Brain microvascular endothelial cell (primary cell): ENCODE data around the gene SHC3.
A peak's percentile ranks its signal among the peaks of the same experiment; 100 is the strongest.

ENCODE experiments used
- DNase-seq: peaks from one replicate; pipeline ENCODE4 v3.0.0-alpha.2; 2020
- H3K27ac ChIP-seq: fragments of 250-450 bp; sonication (Bioruptor Pico); 2 replicates; pipeline ENCODE4 v1.5.1; 2020; ENCODE audit warnings: mild to moderate bottlenecking, moderate library complexity
- H3K27me3 ChIP-seq: fragments of 250-450 bp; sonication (Bioruptor Pico); replicated peaks from 2 replicates; pipeline ENCODE4 v1.5.1; 2020; ENCODE audit warnings: mild to moderate bottlenecking
- H3K36me3 ChIP-seq: fragments of 250-450 bp; sonication (Bioruptor Pico); replicated peaks from 2 replicates; pipeline ENCODE4 v1.5.1; 2020; ENCODE audit warnings: mild to moderate bottlenecking
- H3K4me3 ChIP-seq: 2 replicates; pipeline ENCODE4 v1.5.1; 2011; ENCODE audit warnings: low read depth, mild to moderate bottlenecking, control low read depth, low read length, moderate library complexity
- in situ Hi-C: cut with HindIII; loops from 2 replicates; pipeline ENCODE4 v1.10.0; 2017; ENCODE audit warnings: low sequenced_read_pairs, low pct_ligation_motif_present
- TF ChIP-seq, protein P1 (sequence below): IDR thresholded peaks from 2 replicates; pipeline ENCODE4 v1.5.1; 2011; ENCODE audit warnings: low read depth, mild to moderate bottlenecking, moderate library complexity, low read length, control low read depth, inconsistent platforms; ENCODE audit errors: missing control alignments

Gene SHC3

DNA sequence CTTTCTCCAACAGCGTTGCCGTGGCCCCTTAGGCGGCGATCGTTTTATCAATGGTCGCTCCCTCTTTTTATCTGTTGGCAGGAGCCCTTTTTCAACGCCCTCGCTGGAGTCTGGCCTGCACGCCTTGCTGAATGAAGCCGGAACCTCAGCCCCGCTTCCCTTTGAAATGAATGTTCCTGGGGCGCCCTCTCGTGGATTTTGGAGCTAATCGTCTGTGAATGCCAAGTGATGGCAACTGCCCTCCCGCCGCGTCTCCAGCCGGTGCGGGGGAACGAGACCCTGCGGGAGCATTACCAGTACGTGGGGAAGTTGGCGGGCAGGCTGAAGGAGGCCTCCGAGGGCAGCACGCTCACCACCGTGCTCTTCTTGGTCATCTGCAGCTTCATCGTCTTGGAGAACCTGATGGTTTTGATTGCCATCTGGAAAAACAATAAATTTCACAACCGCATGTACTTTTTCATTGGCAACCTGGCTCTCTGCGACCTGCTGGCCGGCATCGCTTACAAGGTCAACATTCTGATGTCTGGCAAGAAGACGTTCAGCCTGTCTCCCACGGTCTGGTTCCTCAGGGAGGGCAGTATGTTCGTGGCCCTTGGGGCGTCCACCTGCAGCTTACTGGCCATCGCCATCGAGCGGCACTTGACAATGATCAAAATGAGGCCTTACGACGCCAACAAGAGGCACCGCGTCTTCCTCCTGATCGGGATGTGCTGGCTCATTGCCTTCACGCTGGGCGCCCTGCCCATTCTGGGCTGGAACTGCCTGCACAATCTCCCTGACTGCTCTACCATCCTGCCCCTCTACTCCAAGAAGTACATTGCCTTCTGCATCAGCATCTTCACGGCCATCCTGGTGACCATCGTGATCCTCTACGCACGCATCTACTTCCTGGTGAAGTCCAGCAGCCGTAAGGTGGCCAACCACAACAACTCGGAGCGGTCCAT, 177.4 kb downstream of the SHC3 start:
- H3K27me3 ChIP-seq, result no peaks in the 10 kb centered on the region
- H3K4me3 ChIP-seq, result no peak overlapping the region
- in situ Hi-C loops, result no loop called here
- peak overlapping the region; percentile 63 for H3K27ac ChIP-seq
- H3K36me3 ChIP-seq, result peaks cover 92% of the 10 kb centered on the region
- TF ChIP-seq, protein P1, sequence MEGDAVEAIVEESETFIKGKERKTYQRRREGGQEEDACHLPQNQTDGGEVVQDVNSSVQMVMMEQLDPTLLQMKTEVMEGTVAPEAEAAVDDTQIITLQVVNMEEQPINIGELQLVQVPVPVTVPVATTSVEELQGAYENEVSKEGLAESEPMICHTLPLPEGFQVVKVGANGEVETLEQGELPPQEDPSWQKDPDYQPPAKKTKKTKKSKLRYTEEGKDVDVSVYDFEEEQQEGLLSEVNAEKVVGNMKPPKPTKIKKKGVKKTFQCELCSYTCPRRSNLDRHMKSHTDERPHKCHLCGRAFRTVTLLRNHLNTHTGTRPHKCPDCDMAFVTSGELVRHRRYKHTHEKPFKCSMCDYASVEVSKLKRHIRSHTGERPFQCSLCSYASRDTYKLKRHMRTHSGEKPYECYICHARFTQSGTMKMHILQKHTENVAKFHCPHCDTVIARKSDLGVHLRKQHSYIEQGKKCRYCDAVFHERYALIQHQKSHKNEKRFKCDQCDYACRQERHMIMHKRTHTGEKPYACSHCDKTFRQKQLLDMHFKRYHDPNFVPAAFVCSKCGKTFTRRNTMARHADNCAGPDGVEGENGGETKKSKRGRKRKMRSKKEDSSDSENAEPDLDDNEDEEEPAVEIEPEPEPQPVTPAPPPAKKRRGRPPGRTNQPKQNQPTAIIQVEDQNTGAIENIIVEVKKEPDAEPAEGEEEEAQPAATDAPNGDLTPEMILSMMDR, result peak; percentile 81
- peak; percentile 84 for DNase-seq

DNA sequence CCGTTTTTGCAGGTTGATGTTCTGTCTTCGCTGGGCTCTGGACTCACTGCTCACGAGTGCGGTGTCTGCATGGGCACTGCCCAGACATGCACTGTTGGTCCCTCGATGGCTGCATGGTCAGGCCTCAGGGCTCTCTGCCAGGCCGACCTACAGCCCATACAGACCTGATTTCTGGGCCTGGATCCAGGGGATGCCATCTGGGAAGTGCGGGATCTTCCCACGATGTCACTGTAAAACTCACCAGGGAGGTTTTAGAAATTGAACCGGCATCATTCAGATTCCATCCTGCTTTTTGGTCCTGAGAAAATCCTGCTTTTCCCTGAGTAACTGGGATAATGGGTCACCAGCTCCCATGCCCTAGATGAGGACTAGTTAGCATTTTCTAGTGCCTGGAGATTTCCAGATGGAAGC, 178.2 kb downstream of the SHC3 start:
- peak overlapping the region; percentile 63 for H3K27ac ChIP-seq
- no peaks in the 10 kb centered on the region for H3K27me3 ChIP-seq
- H3K36me3 ChIP-seq, result peaks cover 93% of the 10 kb centered on the region
- TF ChIP-seq, protein P1, result no peak
- in situ Hi-C loops, result no loop called here
- no peak overlapping the region for H3K4me3 ChIP-seq
- DNase-seq, result no peak

DNA sequence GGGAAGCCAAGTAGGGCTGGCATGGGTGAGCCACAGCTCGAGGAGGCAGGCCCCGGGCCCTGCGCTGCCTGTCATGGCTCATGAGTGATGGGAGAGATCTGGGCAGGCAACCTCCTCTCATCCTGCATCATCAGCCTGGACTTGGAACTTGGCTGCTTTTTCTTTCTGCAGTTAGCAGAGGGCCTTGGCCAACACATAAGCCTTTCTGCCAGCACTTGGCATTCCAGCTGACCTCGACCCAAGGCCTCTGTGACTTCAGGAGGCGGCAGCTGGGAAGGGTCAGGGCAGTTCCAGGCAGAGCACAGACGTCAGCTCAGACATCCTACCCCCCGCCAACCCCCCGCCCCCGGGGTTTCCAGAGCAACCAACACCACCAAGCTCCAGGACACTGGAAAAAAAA, 179.7 kb downstream of the SHC3 start:
- peak overlapping the region; percentile 50 for H3K27ac ChIP-seq
- peaks cover 95% of the 10 kb centered on the region for H3K36me3 ChIP-seq
- TF ChIP-seq, protein P1, result no peak
- H3K27me3 ChIP-seq, result no peaks in the 10 kb centered on the region
- in situ Hi-C loops, result no loop called here
- DNase-seq, result no peak
- no peak overlapping the region for H3K4me3 ChIP-seq

DNA sequence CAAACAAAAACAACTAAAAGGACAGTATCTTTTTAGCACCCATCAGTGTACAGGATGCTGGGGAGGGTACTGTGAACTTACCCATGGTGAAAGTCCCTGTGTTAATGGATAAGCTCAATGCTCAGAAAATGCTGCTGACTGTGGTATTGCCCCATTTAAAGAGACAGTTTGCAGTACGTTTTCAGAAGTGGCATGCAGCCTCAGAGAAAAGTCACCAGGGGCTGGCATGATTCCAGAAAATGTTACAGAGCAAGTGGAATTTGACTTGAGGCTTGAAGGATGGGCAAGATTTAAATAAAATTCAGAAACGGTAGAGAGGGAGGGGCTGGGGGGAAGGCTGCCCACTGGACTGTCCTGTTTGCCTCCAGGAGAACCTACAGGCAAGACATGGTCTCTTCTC, 180.1 kb downstream of the SHC3 start:
- in situ Hi-C loops, result no loop called here

DNA sequence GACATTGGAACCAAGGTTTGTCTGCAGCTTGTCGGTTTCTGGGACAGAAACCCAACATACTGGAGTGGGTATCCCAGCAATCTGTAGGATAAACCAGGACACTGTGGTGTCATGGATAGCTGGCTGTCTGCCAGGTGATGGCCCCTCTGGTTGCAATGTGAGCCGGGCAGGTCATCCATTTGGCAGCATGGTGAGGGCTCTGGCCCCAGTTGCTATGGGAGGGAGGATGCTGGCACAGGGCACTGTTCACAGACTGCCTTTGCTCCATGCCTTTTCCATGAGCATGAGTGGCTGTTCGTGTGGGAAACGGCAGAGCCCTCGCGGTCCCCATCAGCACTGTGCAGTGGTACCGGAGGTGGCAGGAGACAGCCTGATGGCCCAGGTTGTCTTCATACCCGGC, 181.0 kb downstream of the SHC3 start:
- no peak overlapping the region for H3K4me3 ChIP-seq
- H3K36me3 ChIP-seq, result peaks cover 90% of the 10 kb centered on the region
- DNase-seq, result no peak
- TF ChIP-seq, protein P1, result no peak
- H3K27me3 ChIP-seq, result no peaks in the 10 kb centered on the region
- in situ Hi-C loops, result no loop called here
- no peak overlapping the region for H3K27ac ChIP-seq

More for the DNA sequence above, 180.1 kb downstream of the SHC3 start:
- Histone ChIP-seq H3K36me3 (peaks cover 95% of the 10 kb centered on the region), H3K27ac (peak overlapping the region; percentile 50), H3K4me3 (no peak overlapping the region), H3K27me3 (no peaks in the 10 kb centered on the region)
- TF ChIP-seq, protein P1, result no peak
- DNase-seq, result no peak
